GM19351 (cell line): ENCODE data around the gene RBM5.

Source experiments
- ATAC-seq: cut with Tn5 transposase; IDR thresholded peaks from one replicate; pipeline ENCODE4 v1.9.1; 2021; ENCODE audit warnings: mild to moderate bottlenecking, moderate library complexity; ENCODE audit not compliant: unreplicated experiment

The RBM5 gene

DNA sequence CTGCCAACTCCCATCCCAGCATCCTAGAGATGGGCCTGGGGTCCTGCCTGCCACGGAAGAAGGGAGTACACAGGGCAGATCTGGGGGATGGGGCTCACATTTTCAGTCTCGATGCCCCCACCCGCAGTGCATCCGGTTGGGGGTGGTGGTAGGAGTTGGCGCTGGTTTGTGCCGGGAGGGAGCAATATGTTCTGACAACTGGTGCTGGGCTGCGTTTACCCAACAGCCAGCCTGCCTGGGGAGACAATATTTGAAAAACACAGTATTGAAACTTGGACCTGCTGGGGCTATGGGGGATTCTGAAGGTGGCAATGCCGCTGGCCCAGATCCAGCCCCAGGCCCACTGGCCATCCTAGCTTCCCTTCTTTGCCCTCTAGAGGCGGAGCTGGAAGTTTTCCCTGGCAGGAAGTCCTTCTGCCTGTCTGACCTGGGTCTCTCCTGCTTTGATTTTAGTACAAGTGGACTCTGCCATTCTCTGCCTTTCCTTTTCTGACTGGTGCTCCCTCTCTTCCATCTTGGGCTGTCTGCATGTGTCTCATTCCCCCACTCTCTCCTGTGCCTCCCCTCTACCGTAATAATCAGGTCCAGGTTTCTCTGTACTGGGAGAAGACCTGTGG, 69.9 kb downstream of the RBM5 start:
- no peak for ATAC-seq

DNA sequence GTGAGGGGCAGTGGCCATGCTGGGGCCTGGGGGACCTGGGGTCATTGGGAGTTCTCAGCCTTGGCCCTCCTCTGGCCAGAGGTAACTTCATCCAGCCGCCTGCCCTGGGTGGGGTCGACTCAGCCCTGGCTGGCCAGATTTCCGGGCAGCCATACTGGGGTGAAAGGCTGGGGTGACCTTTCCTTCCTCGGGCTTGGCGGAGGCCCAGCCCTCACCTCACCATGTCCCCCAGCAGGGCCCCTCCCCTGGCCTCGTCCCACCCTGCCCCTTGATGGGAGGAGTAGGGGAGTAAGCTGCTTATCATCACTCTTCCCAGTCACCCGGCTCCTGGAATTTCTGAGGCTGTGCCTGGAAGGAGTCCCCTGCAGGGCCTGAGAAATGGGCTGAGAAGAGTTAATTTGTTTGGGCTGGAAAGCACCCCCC, 71.9 kb downstream of the RBM5 start:
- ATAC-seq: no peak

GRCh38 chr3:50161320-50161719, 72.6 kb downstream of the RBM5 start:
- no peak for ATAC-seq

DNA sequence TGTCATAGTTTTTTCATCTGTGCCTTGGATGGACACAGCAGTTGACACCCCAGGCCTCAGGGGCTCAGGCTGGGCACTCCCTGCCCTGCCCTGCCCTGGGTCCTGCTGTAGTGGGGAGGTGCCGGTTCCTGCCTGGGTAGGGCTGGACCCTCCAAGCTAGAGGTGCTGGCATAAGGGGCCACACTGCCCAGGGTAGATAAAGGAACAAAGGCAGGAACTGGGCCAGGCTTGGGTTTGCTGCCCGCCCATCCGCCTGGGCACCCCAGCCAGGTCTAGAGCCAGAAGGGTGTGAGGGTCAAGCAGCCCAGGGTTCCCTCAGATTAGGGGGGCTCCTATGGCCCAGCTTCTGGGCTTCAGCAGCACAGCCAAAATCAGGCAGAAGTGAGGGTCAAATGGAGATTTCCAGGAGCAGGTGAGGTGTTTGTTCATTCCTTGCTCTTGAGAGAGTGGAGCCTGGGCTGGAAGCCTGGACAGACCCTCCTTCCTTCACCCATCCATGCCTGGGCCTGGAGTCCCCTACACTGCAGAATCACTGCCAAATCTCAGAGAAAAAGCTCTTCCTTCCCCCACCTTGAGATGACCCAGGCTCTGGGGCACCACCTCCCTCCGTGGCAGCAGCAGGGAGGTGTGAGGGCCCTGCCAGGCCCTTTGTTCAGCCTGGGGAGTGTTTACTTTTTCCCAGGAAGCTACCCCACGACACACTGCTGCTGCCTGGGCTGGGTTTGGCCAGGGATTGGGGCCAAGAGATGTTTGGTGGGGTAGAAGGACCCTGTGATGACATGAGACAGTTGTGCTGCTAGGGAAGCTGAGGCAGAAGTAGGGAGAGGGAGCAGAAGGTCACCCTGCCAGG, 73.5 kb downstream of the RBM5 start:
- no peak for ATAC-seq

DNA sequence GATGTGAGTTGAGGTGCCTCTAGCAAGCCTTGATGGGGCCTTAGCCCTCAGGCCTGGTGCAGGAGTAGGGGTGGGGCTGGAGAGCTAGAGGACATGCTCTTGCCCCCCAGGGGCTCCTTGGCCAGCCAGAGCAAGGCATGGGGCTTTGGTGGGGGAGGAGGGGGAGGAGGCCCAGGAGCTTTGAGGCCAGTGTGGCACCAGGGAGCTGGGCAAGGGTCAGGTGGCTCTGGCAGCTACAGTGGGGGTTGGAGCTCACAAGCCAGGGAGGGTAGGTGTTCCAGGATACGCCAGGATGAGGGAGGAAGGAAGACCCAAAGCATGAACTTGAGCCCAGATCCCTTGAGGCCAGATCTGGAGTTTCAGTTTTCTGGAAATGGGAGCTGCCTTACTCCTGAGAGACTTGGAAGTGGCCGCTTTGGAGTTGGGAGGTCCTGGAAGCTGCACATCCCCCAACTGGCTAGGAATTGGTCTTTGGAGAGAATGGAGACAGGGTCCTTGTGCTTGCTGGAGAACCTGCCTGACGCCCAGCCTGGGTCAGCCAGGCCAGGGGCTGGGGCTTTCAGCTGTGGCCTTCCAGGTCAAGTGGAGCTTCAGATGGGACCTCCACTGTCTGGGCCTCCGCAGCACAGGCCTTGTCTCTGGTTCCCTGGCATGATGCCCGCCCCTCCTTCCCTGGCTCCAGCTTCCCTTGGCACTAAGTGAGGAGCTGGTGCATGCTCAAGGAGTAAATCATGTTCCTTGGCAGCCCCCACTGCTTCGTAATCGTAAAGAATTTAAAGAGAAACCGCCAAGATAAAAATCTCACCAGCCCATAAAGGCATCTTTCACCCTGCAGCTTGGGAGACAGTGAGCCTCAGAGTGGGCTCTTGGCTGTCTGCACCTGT, 75.1 kb downstream of the RBM5 start:
- ATAC-seq: no peak

DNA sequence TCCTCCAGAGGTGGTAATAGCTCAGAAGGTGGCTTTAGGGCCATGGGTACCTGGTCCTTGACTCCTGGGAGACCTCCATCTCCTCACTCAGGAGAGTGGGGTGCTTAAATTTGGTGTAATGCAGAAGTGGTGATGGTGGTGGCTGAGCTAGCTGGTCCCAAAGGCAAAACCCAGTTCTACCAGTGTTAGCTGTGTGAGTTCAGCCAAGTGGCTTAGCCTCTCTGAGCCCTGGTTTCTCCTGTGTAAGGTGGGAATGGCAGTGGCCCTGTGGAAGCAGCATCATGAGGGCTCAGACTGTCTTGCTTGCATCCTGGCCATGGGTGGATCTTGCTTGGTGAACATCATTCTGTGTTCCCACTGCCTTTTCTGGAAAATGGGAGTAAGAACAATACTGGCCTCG, 75.8 kb downstream of the RBM5 start:
- no peak for ATAC-seq

GRCh38 chr3:50164984-50165909, 76.5 kb downstream of the RBM5 start:
- no peak for ATAC-seq

DNA sequence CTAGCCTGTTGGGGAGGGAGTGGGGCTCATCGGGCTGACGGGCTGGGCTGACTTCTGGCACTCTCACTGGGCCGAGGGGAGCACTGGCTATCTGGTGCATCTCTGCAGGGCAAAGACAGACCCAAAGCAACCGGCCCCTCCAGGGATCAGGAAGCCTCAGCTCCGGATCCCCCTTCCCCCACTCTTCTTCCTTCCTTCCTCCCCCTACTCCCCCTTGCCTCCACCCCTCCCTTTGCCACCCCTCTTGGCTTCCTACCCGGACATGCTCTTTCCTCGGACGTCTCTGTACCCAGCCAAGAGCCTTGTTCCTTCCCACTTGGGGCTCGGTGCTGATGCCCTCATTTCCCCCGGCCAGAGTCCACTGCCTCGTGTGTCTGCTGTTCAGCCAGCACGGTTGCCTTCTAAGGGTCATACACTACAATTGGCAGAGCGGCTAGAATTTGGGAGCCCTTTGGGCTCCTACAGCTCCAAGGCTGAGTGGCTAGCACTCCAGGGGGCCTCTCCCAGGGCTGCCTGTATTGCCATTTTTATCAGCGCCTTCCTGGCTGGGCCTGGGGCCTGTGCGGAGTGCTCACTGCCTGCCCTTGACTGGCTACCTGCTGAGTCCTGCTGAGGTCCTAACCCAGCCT, 77.3 kb downstream of the RBM5 start:
- no peak for ATAC-seq

- no peak for ATAC-seq
Measured at GRCh38 chr3:50166620-50167019, 77.9 kb downstream of the RBM5 start.

GRCh38 chr3:50167069-50167840, 78.5 kb downstream of the RBM5 start:
- ATAC-seq: no peak

DNA sequence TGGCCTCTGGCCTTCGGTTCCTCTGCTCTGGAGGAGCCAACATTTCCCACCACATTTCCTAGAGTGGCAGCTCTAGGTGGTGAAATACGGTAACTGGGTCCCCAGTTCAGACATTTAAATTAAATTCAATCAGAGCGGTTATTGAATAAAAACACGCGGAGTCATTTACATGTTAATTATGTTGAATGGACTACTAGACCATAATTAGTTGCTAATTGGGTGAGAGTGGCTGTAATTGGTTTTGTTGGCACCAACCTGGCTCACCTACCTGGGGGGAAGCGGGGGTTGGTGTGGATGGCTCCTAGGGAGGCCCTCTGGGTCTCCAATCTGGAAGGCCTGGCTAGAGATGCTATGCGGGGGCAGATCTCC, 79.1 kb downstream of the RBM5 start:
- ATAC-seq: no peak

- ATAC-seq: no peak
Measured at GRCh38 chr3:50168388-50168787, 79.7 kb downstream of the RBM5 start.
